GM18951 (cell line): ENCODE data around the gene UBLCP1.

Source experiments
- POLR2A ChIP-seq: IDR thresholded peaks from 4 replicates; pipeline ENCODE4 v1.6.1; 2011; ENCODE audit warnings: mild to moderate bottlenecking; ENCODE audit not compliant: insufficient read length, insufficient read depth; ENCODE audit errors: extremely low read depth
- in situ Hi-C: fragments of 300-500 bp; cut with MboI; formaldehyde crosslinking; loops from one replicate; pipeline ENCODE4 v1.12.0; 2022; ENCODE audit warnings: low sequenced_read_pairs, mixed read lengths, inconsistent platforms; ENCODE audit not compliant: unreplicated experiment

The UBLCP1 gene

DNA sequence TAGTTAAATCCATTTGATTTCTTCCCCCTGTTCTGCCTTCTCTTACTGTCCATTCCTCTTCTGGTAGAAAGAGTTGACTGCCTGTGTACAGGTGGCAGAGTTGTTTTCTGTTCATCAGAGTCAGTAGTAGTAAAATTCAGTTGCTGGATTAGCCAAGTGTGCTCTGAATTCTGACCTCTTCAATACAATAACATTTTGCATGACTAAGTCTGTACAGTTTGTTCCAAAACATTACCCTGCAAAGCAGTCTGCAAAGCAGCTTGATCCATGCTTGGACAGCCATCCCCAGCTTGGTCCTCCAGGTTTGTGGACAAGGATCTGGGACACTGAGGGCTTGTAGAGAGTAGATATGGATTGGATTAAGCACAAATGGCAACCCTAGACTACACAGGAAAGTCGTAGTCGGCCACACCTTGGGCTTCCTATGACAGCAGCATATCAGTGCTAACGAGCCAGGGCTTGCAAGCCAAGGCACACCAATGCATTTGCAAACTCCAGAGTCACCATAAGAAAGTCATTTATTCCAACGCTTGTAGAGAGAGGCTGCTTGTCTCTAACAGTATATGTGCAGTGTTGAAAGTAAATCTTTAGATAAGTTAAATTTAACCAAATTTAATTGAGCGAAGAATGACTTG is 42.0 kb downstream of the UBLCP1 start:
- in situ Hi-C loops = no loop called here

GRCh38 chr5:159309689-159310433 is 46.8 kb downstream of the UBLCP1 start:
- in situ Hi-C loops = loop anchor here (10.0 kb wide), 1 partner anchor 155 kb away; no protein-coding TSS in a partner anchor
- TF ChIP-seq POLR2A = no peak

More for the DNA sequence above, 42.0 kb downstream of the UBLCP1 start:
- TF ChIP-seq POLR2A = no peak

DNA sequence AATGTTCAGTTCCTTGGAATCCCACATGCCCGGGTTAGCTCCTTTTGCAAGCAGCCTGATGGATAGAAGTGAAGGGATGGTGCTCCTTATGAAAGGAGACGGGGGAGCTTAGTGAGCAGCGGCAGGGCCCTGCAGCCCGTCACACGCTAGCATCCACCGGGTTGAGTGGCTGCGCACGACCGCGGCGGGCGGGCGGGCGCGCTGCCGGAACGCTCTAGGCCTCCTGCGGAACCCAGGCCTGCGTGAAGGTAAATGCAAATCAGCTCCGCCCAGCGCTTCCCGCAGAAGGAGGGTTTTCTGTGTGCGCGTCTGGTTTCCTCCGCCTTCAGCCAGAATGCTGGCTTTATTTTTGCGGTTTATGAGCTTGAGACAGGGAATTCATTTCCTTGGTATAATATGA is 47.4 kb downstream of the UBLCP1 start:
- TF ChIP-seq POLR2A = no peak
- in situ Hi-C loops = loop anchor here (10.0 kb wide), 1 partner anchor 156 kb away; no protein-coding TSS in a partner anchor

- no peak for TF ChIP-seq POLR2A
Observed at GRCh38 chr5:159311063-159311462, 48.0 kb downstream of the UBLCP1 start.

DNA sequence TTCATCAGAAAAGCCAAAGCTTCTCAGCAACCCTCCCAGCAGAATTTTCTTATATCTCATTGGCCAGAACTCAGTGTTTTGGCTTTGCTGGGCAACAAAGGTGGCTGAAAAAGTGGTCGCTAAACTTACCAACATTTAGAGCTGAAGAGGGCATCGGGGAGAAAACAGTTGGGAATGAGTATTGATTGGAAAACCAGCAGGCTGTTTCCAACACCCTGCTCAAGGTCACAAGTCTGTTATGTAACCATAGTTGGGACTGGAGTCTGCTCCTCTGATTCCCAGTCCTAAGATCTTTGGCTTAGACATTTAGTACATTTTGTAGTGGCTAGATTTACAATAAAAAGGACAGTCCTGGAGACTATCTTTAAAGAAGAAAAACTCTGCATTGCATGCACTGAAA is 50.1 kb downstream of the UBLCP1 start:
- in situ Hi-C loops = loop anchor here (10.0 kb wide), 1 partner anchor 158 kb away; no protein-coding TSS in a partner anchor
- TF ChIP-seq POLR2A = no peak

More at GRCh38 chr5:159311063-159311462, 48.0 kb downstream of the UBLCP1 start:
- in situ Hi-C loops = loop anchor here (10.0 kb wide), 1 partner anchor 156 kb away; no protein-coding TSS in a partner anchor

GRCh38 chr5:159316519-159317383 is 53.7 kb downstream of the UBLCP1 start:
- in situ Hi-C loops = loop anchor here (10.0 kb wide), 1 partner anchor 162 kb away; no protein-coding TSS in a partner anchor
- no peak for TF ChIP-seq POLR2A

DNA sequence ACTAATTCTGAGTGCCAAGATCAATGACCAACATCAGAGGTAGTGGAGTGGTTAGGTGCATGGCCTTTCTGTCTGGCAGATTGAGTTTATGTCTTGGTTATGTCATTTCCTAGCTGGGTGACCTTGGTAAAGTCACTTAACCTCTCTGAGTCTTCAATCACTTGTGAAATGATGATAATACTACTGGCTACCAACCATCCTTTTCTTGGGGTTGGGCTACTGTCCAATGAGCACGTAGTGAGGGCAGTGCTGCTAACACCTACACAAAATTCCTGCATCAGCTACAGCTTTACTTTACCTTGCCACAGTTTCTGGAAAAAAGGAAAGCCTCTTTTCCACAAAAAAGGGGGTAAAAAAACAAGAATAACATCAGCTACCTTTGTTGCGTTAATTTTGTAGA is 54.8 kb downstream of the UBLCP1 start:
- in situ Hi-C loops = loop anchor here (10.0 kb wide), 1 partner anchor 163 kb away; no protein-coding TSS in a partner anchor
- no peak for TF ChIP-seq POLR2A

- no peak for TF ChIP-seq POLR2A
- in situ Hi-C loops = loop anchor here (10.0 kb wide), 1 partner anchor 164 kb away; no protein-coding TSS in a partner anchor
Observed at GRCh38 chr5:159318448-159318847, 55.4 kb downstream of the UBLCP1 start.

GRCh38 chr5:159319363-159319762 is 56.3 kb downstream of the UBLCP1 start:
- in situ Hi-C loops = loop anchor here (10.0 kb wide), 1 partner anchor 165 kb away; no protein-coding TSS in a partner anchor
- TF ChIP-seq POLR2A = no peak

DNA sequence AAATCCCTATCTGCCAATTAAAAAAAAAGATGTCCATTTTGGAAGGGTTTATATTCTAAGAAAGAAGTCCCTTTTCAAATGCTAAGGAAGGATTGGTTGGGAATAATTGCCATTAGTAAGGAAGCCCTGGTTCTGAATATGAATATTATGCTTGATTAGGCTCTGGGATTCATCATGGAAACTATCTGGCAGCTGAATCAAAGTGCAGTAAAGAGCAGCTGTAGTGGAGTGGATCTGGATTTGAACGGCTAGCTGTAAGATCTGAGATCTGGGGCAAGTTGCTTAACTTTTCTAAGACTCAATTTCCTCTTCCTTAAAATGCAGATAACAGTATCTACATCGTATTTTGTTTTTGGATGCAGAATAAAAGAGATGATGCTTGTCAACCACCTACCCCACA is 56.7 kb downstream of the UBLCP1 start:
- TF ChIP-seq POLR2A = no peak
- in situ Hi-C loops = loop anchor here (10.0 kb wide), 1 partner anchor 165 kb away; no protein-coding TSS in a partner anchor

DNA sequence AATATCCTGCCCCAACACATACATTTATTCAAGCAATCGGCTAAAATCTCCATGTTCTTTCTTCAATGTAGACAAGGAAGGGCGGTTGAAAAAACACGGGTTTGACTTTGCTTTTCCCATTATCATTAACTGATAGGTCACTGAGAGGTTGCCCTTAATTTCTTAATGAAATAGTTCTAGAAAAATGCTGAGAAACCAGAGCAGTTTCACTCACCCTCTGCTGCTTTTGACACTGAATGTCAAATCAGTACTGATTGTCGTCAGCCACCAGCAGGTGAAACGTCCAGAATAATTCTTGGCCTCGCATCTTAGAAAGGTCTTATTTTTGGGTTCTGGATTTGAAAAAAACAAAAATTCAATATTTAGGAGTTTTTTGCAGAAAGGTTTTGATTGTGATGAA is 59.1 kb downstream of the UBLCP1 start:
- no peak for TF ChIP-seq POLR2A
- in situ Hi-C loops = no loop called here

GRCh38 chr5:159324102-159324755 is 61.1 kb downstream of the UBLCP1 start:
- TF ChIP-seq POLR2A = no peak
- in situ Hi-C loops = no loop called here
